GM18511 (cell line): Measurements from ENCODE around the gene ULBP2.
"Not testable (repeated sequence)": the region's sequence is repeated elsewhere in the genome, so short reads cannot be mapped to it uniquely, and the experiment has no call there.

Experiments
- ATAC-seq: cut with Tn5 transposase; IDR thresholded peaks from one replicate; pipeline ENCODE4 v1.9.1; 2021; ENCODE audit warnings: mild to moderate bottlenecking, moderate library complexity; ENCODE audit not compliant: unreplicated experiment

Gene ULBP2

GRCh38 chr6:149948616-149949015, 6.8 kb downstream of the ULBP2 start:
- no peak for ATAC-seq

GRCh38 chr6:149950423-149950822, 8.6 kb downstream of the ULBP2 start:
- no peak for ATAC-seq

- ATAC-seq: no peak
These were observed 9.3 kb downstream of the ULBP2 start for GRCh38 chr6:149951096-149951495.

- no peak for ATAC-seq
These were observed 9.8 kb downstream of the ULBP2 start for GRCh38 chr6:149951626-149952025.

GRCh38 chr6:149953390-149953789, 11.6 kb downstream of the ULBP2 start:
- not testable (repeated sequence) for ATAC-seq

GRCh38 chr6:149953934-149954327, 12.1 kb downstream of the ULBP2 start:
- ATAC-seq: not testable (repeated sequence)

- ATAC-seq: not testable (repeated sequence)
These were observed 12.6 kb downstream of the ULBP2 start for GRCh38 chr6:149954328-149954983.

GRCh38 chr6:149954984-149955653, 13.3 kb downstream of the ULBP2 start:
- not testable (repeated sequence) for ATAC-seq

- ATAC-seq: not testable (repeated sequence)
These were observed 14.0 kb downstream of the ULBP2 start for GRCh38 chr6:149955654-149956317.

GRCh38 chr6:149958124-149958523, 16.3 kb downstream of the ULBP2 start:
- ATAC-seq: not testable (repeated sequence)

GRCh38 chr6:149959806-149960205, 18.0 kb downstream of the ULBP2 start:
- ATAC-seq: not testable (repeated sequence)

- ATAC-seq: no peak
These were observed 18.7 kb downstream of the ULBP2 start for GRCh38 chr6:149960488-149960887.

- ATAC-seq: no peak
These were observed 20.1 kb downstream of the ULBP2 start for GRCh38 chr6:149961728-149962425.

- ATAC-seq: no peak
These were observed 20.8 kb downstream of the ULBP2 start for GRCh38 chr6:149962461-149963211.

- peak; percentile 16 for ATAC-seq
These were observed 21.3 kb downstream of the ULBP2 start for GRCh38 chr6:149963212-149963461.

GRCh38 chr6:149963462-149964307, 21.9 kb downstream of the ULBP2 start, which contains the start of gene ULBP1:
Gene ULBP1 (plus strand): TSS chr6:149963943. CDS start chr6:149964050, 107 bp downstream.
- peak; percentile 65 for ATAC-seq

- no peak for ATAC-seq
These were observed 22.7 kb downstream of the ULBP2 start for GRCh38 chr6:149964308-149965193.

- no peak for ATAC-seq
These were observed 23.6 kb downstream of the ULBP2 start for GRCh38 chr6:149965194-149966020.
